ENCODE data around the gene GRIK3.

DNA sequence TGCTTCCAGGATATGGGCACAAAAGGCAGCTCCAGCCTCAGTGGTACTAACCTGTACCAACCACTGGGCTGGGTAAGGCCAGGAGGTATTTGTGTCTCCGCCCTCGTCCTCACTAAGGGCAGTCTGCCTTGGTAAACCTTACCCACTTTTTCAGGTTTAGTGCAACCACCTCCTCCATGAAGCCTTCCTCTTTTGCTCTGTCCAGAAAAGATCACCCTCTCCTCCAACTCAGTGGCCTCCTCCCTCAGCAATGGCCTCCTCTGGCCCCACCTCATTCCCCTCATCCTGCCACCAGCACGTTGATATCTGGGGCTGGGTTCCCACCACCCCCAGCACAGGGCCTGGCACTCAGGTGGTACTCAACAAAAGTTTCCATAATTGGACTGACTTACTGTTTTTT, 161.5 kb downstream of the GRIK3 start:
- TF ChIP-seq, protein P1, sequence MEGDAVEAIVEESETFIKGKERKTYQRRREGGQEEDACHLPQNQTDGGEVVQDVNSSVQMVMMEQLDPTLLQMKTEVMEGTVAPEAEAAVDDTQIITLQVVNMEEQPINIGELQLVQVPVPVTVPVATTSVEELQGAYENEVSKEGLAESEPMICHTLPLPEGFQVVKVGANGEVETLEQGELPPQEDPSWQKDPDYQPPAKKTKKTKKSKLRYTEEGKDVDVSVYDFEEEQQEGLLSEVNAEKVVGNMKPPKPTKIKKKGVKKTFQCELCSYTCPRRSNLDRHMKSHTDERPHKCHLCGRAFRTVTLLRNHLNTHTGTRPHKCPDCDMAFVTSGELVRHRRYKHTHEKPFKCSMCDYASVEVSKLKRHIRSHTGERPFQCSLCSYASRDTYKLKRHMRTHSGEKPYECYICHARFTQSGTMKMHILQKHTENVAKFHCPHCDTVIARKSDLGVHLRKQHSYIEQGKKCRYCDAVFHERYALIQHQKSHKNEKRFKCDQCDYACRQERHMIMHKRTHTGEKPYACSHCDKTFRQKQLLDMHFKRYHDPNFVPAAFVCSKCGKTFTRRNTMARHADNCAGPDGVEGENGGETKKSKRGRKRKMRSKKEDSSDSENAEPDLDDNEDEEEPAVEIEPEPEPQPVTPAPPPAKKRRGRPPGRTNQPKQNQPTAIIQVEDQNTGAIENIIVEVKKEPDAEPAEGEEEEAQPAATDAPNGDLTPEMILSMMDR (IDR thresholded peaks at IDR 0.05): no peak
- no peak for TF ChIP-seq POLR2A (IDR thresholded peaks at IDR 0.05)

All from right lobe of liver (tissue), 4 donors.